ENCODE data around the gene P2RY13.

GRCh38 chr3:151299006-151299405, 30.3 kb downstream of the P2RY13 start:
- TF ChIP-seq CTCF (IDR thresholded peaks at IDR 0.05) (no peak), POLR2A (IDR thresholded peaks at IDR 0.05) (no peak)

Data from tibial nerve (tissue), 3 donors.